H1 (cell line): Measurements from ENCODE around the gene SAMD4A. TPM values are rescaled to one million over a fixed set of nuclear protein-coding genes. Genes with fewer than 3 reads are reported as not detected.

Source experiments
- CTCF ChIA-PET: fragments of 300-600 bp; sonication (Branson Sonifier 250); formaldehyde crosslinking; loops from one replicate; lab custom pipeline; 2021; ENCODE audit not compliant: partially characterized antibody; lab: Charles Lee
- POLR2A ChIA-PET: fragments of 300-600 bp; sonication (Branson Sonifier 250); formaldehyde crosslinking; loops from one replicate; lab custom pipeline; 2021; ENCODE audit warnings: inconsistent platforms; ENCODE audit not compliant: partially characterized antibody; lab: Charles Lee
- DNase-seq, 2 experiments: peaks; one replicate each; pipeline versions ENCODE4 v3.0.0 to v3.0.0-alpha.2; 2010 to 2022; ENCODE audit warnings: low spot score in 2 of 2, low read depth in 1 of 2, mixed read lengths in 1 of 2
- FAIRE-seq: peaks from 2 replicates; lab custom pipeline; 2011; peaks lifted over from hg19 to GRCh38; lab: Jason Lieb, UNC
- H2AFZ ChIP-seq: 2 replicates; pipeline ENCODE4 v1.8.1; 2012; ENCODE audit warnings: low read length, inconsistent platforms
- H2AK5ac ChIP-seq: 2 replicates; pipeline ENCODE4 v1.6.1; 2013; ENCODE audit warnings: low read depth, low read length
- H2BK120ac ChIP-seq: replicated peaks from 2 replicates; pipeline ENCODE3; 2013; ENCODE audit warnings: low read depth, low read length, inconsistent platforms
- H2BK12ac ChIP-seq: 2 replicates; pipeline ENCODE4 v1.6.1; 2013; ENCODE audit warnings: low read depth, low read length
- H2BK15ac ChIP-seq: 2 replicates; pipeline ENCODE4 v1.6.1; 2013; ENCODE audit warnings: low read length
- H2BK20ac ChIP-seq: 2 replicates; pipeline ENCODE4 v1.6.1; 2013; ENCODE audit warnings: low read length
- H2BK5ac ChIP-seq: 2 replicates; pipeline ENCODE4 v1.6.1; 2013; ENCODE audit warnings: low read depth, low read length
- H3K14ac ChIP-seq: 2 replicates; pipeline ENCODE4 v1.6.1; 2013; ENCODE audit warnings: inconsistent platforms; ENCODE audit not compliant: insufficient read length
- H3K18ac ChIP-seq: 2 replicates; pipeline ENCODE4 v1.6.1; 2013; ENCODE audit warnings: low read length; ENCODE audit errors: extremely low read depth
- H3K23ac ChIP-seq: 2 replicates; pipeline ENCODE4 v1.6.1; 2013; ENCODE audit warnings: inconsistent platforms; ENCODE audit not compliant: insufficient read length
- H3K23me2 ChIP-seq: 2 replicates; pipeline ENCODE4 v1.6.1; 2013; ENCODE audit warnings: low read depth, low read length
- H3K27ac ChIP-seq: 2 replicates; pipeline ENCODE4 v1.6.1; 2011; ENCODE audit warnings: low read depth, low read length, inconsistent platforms
- H3K27me3 ChIP-seq, 4 experiments: replicated peaks in 1 of 4; 1 replicate in 1 of 4; 2 replicates in 3 of 4; pipeline versions ENCODE4 v1.6.1 to v1.8.1; 2011 to 2013; ENCODE audit warnings: low read length in 3 of 4, mild to moderate bottlenecking in 3 of 4, inconsistent platforms in 2 of 4, mixed read lengths in 2 of 4, moderate library complexity in 1 of 4; ENCODE audit not compliant: control insufficient read depth in 3 of 4, insufficient read depth in 3 of 4; ENCODE audit errors: extremely low read depth in 1 of 4
- H3K36me3 ChIP-seq, 4 experiments: 2 replicates each; pipeline versions ENCODE4 v1.6.1 to v1.8.1; 2011 to 2013; ENCODE audit warnings: mild to moderate bottlenecking in 4 of 4, low read length in 3 of 4, moderate library complexity in 2 of 4, control low read depth in 1 of 4, inconsistent platforms in 1 of 4; ENCODE audit not compliant: insufficient read depth in 4 of 4, control insufficient read depth in 2 of 4
- H3K4ac ChIP-seq: replicated peaks from 2 replicates; pipeline ENCODE3; 2013; ENCODE audit warnings: low read length, low read depth, mixed read lengths, inconsistent platforms; ENCODE audit not compliant: insufficient read length
- H3K4me1 ChIP-seq, 4 experiments: replicated peaks in 1 of 4; 1 replicate in 1 of 4; 2 replicates in 3 of 4; pipeline versions ENCODE4 v1.6.1 to v1.8.1; 2011 to 2013; ENCODE audit warnings: low read length in 3 of 4, inconsistent platforms in 2 of 4, mixed read lengths in 1 of 4; ENCODE audit not compliant: insufficient read depth in 4 of 4, control insufficient read depth in 3 of 4
- H3K4me2 ChIP-seq, 2 experiments: 2 replicates each; pipeline versions ENCODE4 v1.6.1 to v1.8.1; 2011 to 2013; ENCODE audit warnings: low read depth in 2 of 2, low read length in 2 of 2, control low read depth in 1 of 2, inconsistent platforms in 1 of 2, mild to moderate bottlenecking in 1 of 2; ENCODE audit not compliant: insufficient read depth in 1 of 2
- H3K4me3 ChIP-seq, 4 experiments: fragments of 200-600, 300-600 bp in 1 of 4; sonication (generic), shearing (Covaris generic), sonication (Bioruptor Twin) in 1 of 4; 2 replicates each; pipeline versions ENCODE4 v1.5.1 to v1.8.1; 2011 to 2016; ENCODE audit warnings: low read length in 4 of 4, low read depth in 3 of 4, control low read depth in 2 of 4, inconsistent platforms in 2 of 4, mild to moderate bottlenecking in 2 of 4, mixed read lengths in 1 of 4, moderate library complexity in 1 of 4; ENCODE audit not compliant: insufficient read depth in 2 of 4; ENCODE audit errors: extremely low read depth in 1 of 4
- H3K56ac ChIP-seq: replicated peaks from 2 replicates; pipeline ENCODE3; 2013; ENCODE audit warnings: low read depth, mild to moderate bottlenecking, mixed read lengths, low read length, inconsistent platforms; ENCODE audit not compliant: insufficient read length
- H3K79me1 ChIP-seq: 2 replicates; pipeline ENCODE4 v1.6.1; 2013; ENCODE audit warnings: low read depth, low read length, control low read depth
- H3K79me2 ChIP-seq, 2 experiments: 2 replicates each; pipeline versions ENCODE4 v1.6.1 to v1.8.1; 2012 to 2013; ENCODE audit warnings: low read length in 2 of 2, mild to moderate bottlenecking in 2 of 2, inconsistent platforms in 1 of 2; ENCODE audit not compliant: insufficient read depth in 2 of 2, control insufficient read depth in 1 of 2
- H3K9ac ChIP-seq, 4 experiments: replicated peaks in 1 of 4; 1 replicate in 1 of 4; 2 replicates in 3 of 4; pipeline versions ENCODE4 v1.6.1 to v1.8.1; 2011 to 2013; ENCODE audit warnings: low read depth in 3 of 4, low read length in 3 of 4, control low read depth in 2 of 4, mild to moderate bottlenecking in 2 of 4, moderate library complexity in 2 of 4, inconsistent platforms in 1 of 4; ENCODE audit errors: extremely low read depth in 1 of 4
- H3K9me3 ChIP-seq, 2 experiments: 2 replicates each; pipeline versions ENCODE4 v1.6.1 to v1.8.1; 2012 to 2013; ENCODE audit warnings: mild to moderate bottlenecking in 2 of 2, moderate library complexity in 2 of 2, control low read depth in 1 of 2, inconsistent platforms in 1 of 2, low read depth in 1 of 2, low read length in 1 of 2, mixed read lengths in 1 of 2; ENCODE audit not compliant: insufficient read depth in 2 of 2
- H4K20me1 ChIP-seq, 2 experiments: replicated peaks in 1 of 2; 2 replicates each; pipeline versions ENCODE3 to v1.8.1; 2011 to 2013; ENCODE audit warnings: inconsistent platforms in 2 of 2, low read length in 2 of 2, mild to moderate bottlenecking in 1 of 2; ENCODE audit not compliant: insufficient read depth in 2 of 2, control insufficient read depth in 1 of 2
- H4K5ac ChIP-seq: 2 replicates; pipeline ENCODE4 v1.6.1; 2013; ENCODE audit warnings: low read length, low read depth, mixed read lengths, inconsistent platforms; ENCODE audit not compliant: insufficient read length
- H4K8ac ChIP-seq: 2 replicates; pipeline ENCODE4 v1.8.0; 2013; ENCODE audit warnings: mild to moderate bottlenecking, moderate library complexity, low read length, inconsistent platforms; ENCODE audit not compliant: insufficient read depth; ENCODE audit errors: extremely low read depth
- H4K91ac ChIP-seq: replicated peaks from 2 replicates; pipeline ENCODE3; 2013; ENCODE audit warnings: low read length, mixed read lengths, inconsistent platforms; ENCODE audit not compliant: insufficient read length
- SIN3A ChIP-seq, 2 experiments: IDR thresholded peaks in 1 of 2; conservative IDR thresholded peaks in 1 of 2; 2 replicates each; pipeline ENCODE4 v1.6.1; 2011 to 2012; ENCODE audit warnings: low read length in 2 of 2, improper control_type of control experiment in 1 of 2, low read depth in 1 of 2, mild to moderate bottlenecking in 1 of 2
- WGBS, 2 experiments: shearing (Covaris generic) in 1 of 2; methylation state at CpG; one replicate each; pipeline versions ENCODE4 v1.1.6 to v1.1.7; 2013 to 2015; ENCODE audit warnings: low lambda C conversion rate in 2 of 2, mixed read lengths in 2 of 2, inconsistent platforms in 1 of 2, low coverage in 1 of 2, missing lambda C conversion rate in 1 of 2; ENCODE audit not compliant: insufficient replicate concordance in 2 of 2, insufficient coverage in 1 of 2, insufficient read length in 1 of 2; ENCODE audit errors: extremely low coverage in 1 of 2, missing lambda C conversion rate in 1 of 2; 5-methylcytosine and 5-hydroxymethylcytosine counted together
- polyA plus RNA-seq, 7 experiments: library from polyadenylated mRNA; depleted of rRNA in 3 of 7; stranded (reverse) in 5 of 7; unstranded in 2 of 7; fragments of >200 nt in 5 of 7; fragments of 200-250 nt in 2 of 7; gene quantifications; 1 replicate in 5 of 7; 2 replicates in 1 of 7; 4 replicates in 1 of 7; pipeline versions ENCODE4 v1.2.1 to v1.2.3, GENCODE V29; 2011 to 2013; ENCODE audit warnings: missing spikeins in 2 of 7, mixed read lengths in 2 of 7
- total RNA-seq: library from RNA; stranded (reverse); fragmentation: NEBNext Ultra II Directional; extraction: Animal tissue kit (Norgen Biotek cat#: 25700); gene quantifications from 2 replicates; pipeline ENCODE4 v1.2.1, GENCODE V29; 2021

Gene SAMD4A
- total and polyA plus RNA-seq, 2 of the 8 experiments (the other 6 are each of a cell fraction or from before 2014, with no cell fraction given), result 2.4 to 12.3 TPM

DNA sequence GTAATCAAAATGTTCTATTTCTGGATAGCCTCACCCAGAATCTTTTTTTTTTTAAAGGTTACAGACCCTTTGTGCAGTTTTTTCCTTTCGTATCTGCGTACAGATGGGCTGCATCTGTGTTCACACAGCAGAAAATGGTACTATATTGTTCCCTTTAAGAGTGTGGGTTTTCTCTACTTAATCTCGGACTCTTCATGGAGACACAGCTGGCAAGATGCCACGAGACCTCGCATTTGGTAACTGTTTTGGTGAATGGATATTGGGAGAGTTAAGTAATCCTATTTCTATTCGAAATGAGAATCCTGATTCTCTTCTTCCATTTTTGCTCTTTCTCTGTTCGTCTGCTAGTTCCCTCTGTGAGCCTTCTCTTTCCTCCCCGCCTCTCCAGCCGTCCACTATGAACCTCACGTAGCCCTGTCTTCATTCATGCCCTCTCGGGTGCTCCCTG, 85.7 kb downstream of the SAMD4A start:
- H4K5ac ChIP-seq, result no peak overlapping the region
- H3K4ac ChIP-seq, result no peak overlapping the region
- H4K91ac ChIP-seq, result peak overlapping the region; percentile 32
- CTCF ChIA-PET, result interaction anchor here (0.8 to 3.4 kb wide), 7 partner anchors 9 to 45 kb away, joined by 3 to 18 read pairs (median 3); no protein-coding TSS in a partner anchor
- no peaks in the 10 kb centered on the region for H3K9me3 ChIP-seq
- POLR2A ChIA-PET, result interaction anchor here (0.7 to 1.9 kb wide), 12 partner anchors 10 to 73 kb away, joined by 3 to 6 read pairs (median 4); no protein-coding TSS in a partner anchor
- no peaks in the 10 kb centered on the region; the same call in 1 of the 2 replicates for H3K79me1 ChIP-seq
- H3K9ac ChIP-seq, result no peak overlapping the region
- no peak overlapping the region for H3K56ac ChIP-seq
- WGBS, 2 experiments, result 80% methylated on average over 11 of the region's 11 CpGs; no CpG with 5 or more reads in 1 of the 2 experiments
- H2BK20ac ChIP-seq, result peak overlapping the region; percentile 93; the same call in 1 of the 2 replicates
- H3K4me3 ChIP-seq, result peak overlapping the region in 1 of 4 experiments; percentile 29; a peak in 1 of 8 replicates
- H2AFZ ChIP-seq, result no peak overlapping the region
- H3K27ac ChIP-seq, result no peak overlapping the region
- 0 out of 2 replicates have a peak overlapping the region, but pooled peaks have one; percentile 19 for H3K18ac ChIP-seq
- H2BK15ac ChIP-seq, result no peak overlapping the region
- no peaks in the 10 kb centered on the region for H3K23me2 ChIP-seq
- H3K79me2 ChIP-seq, result no peaks in the 10 kb centered on the region
- no peak overlapping the region for H3K23ac ChIP-seq
- peak overlapping the region; percentile 97; the same call in 1 of the 2 replicates for H2AK5ac ChIP-seq
- no peak overlapping the region for H4K8ac ChIP-seq
- H2BK120ac ChIP-seq, result no peak overlapping the region
- peaks cover 5 to 28% (median 9%) of the 10 kb centered on the region in 4 experiments; a peak in 6 of 7 replicates for H3K4me1 ChIP-seq
- DNase-seq (no peak), FAIRE-seq (no peak)
- H4K20me1 ChIP-seq, result no peaks in the 10 kb centered on the region
- peak overlapping the region; percentile 99 for H2BK12ac ChIP-seq
- H3K27me3 ChIP-seq, result no peaks in the 10 kb centered on the region
- H3K14ac ChIP-seq, result no peak overlapping the region
- H2BK5ac ChIP-seq, result peak overlapping the region; percentile 93
- H3K36me3 ChIP-seq, result no peaks in the 10 kb centered on the region
- H3K4me2 ChIP-seq, result peak overlapping the region; percentile 9 to 22; a peak in 1 of 4 replicates
- TF ChIP-seq SIN3A (conservative IDR thresholded peaks at IDR 0.05 in 1 of 2, IDR thresholded peaks at IDR 0.05 in 1 of 2; ENCODE audit: low read depth in 1 of 2, low read length in 2 of 2), result 0 out of 4 replicates have a peak, but pooled peaks of 1 of the 2 experiments have one; percentile 28
